Nephron (organoid): Measurements from ENCODE around the gene SBNO1.

Source experiments
- H3K27ac Mint-ChIP-seq, 3 experiments: 2 replicates each; pipeline ENCODE4 v1.8.0; 2020; ENCODE audit warnings: mixed read lengths in 3 of 3, mild to moderate bottlenecking in 2 of 3, moderate library complexity in 1 of 3
- H3K27me3 Mint-ChIP-seq: 2 replicates; pipeline ENCODE4 v1.8.0; 2021; ENCODE audit warnings: low read depth, mild to moderate bottlenecking, moderate library complexity, mixed read lengths
- H3K36me3 Mint-ChIP-seq: 2 replicates; pipeline ENCODE4 v1.8.0; 2020; ENCODE audit warnings: low read depth, mixed read lengths
- H3K4me1 Mint-ChIP-seq: 2 replicates; pipeline ENCODE4 v1.8.0; 2020; ENCODE audit warnings: mixed read lengths
- H3K4me3 Mint-ChIP-seq, 3 experiments: 2 replicates each; pipeline ENCODE4 v1.8.0; 2020; ENCODE audit warnings: mild to moderate bottlenecking in 3 of 3, mixed read lengths in 3 of 3, moderate library complexity in 2 of 3
- H3K9me3 Mint-ChIP-seq: 2 replicates; pipeline ENCODE4 v1.8.0; 2020; ENCODE audit warnings: mixed read lengths
- TF ChIP-seq, protein P1 (sequence below), 3 experiments: fragments of 200-600 bp; sonication (generic); IDR thresholded peaks; one replicate each; pipeline ENCODE4 v1.5.0; 2021; ENCODE audit warnings: antibody characterized with exemption in 3 of 3; ENCODE audit not compliant: unreplicated experiment in 3 of 3

Gene SBNO1

DNA sequence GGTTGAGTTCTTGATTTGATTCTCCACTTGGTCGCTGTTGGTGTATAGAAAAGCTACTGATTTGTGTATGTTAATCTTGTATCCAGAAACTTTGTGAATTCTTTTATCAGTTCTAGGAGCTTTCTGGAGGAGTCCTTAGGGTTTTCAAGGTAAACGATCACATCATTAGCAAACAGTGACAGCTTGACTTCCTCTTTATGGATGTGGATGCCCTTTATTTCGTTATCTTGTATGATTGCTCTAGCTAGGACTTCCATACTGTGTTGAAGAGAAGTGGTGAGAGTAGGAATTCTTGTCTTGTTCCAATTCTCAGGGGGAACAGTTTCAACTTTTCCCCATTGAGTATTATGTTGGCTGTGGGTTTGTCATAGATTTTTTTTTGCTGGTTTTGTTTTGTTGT is 119.0 kb downstream of the SBNO1 start:
- TF ChIP-seq, protein P1, sequence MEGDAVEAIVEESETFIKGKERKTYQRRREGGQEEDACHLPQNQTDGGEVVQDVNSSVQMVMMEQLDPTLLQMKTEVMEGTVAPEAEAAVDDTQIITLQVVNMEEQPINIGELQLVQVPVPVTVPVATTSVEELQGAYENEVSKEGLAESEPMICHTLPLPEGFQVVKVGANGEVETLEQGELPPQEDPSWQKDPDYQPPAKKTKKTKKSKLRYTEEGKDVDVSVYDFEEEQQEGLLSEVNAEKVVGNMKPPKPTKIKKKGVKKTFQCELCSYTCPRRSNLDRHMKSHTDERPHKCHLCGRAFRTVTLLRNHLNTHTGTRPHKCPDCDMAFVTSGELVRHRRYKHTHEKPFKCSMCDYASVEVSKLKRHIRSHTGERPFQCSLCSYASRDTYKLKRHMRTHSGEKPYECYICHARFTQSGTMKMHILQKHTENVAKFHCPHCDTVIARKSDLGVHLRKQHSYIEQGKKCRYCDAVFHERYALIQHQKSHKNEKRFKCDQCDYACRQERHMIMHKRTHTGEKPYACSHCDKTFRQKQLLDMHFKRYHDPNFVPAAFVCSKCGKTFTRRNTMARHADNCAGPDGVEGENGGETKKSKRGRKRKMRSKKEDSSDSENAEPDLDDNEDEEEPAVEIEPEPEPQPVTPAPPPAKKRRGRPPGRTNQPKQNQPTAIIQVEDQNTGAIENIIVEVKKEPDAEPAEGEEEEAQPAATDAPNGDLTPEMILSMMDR (IDR thresholded peaks at IDR 0.05; ENCODE audit: unreplicated experiment in 3 of 3): no peak
- peaks cover 62% of the 10 kb centered on the region for H3K36me3 Mint-ChIP-seq
- no peak overlapping the region for H3K4me3 Mint-ChIP-seq
- H3K27ac Mint-ChIP-seq: no peak overlapping the region
- peaks cover 4% of the 10 kb centered on the region for H3K27me3 Mint-ChIP-seq
- peaks cover 33% of the 10 kb centered on the region for H3K9me3 Mint-ChIP-seq
- peaks cover 33% of the 10 kb centered on the region for H3K4me1 Mint-ChIP-seq

DNA sequence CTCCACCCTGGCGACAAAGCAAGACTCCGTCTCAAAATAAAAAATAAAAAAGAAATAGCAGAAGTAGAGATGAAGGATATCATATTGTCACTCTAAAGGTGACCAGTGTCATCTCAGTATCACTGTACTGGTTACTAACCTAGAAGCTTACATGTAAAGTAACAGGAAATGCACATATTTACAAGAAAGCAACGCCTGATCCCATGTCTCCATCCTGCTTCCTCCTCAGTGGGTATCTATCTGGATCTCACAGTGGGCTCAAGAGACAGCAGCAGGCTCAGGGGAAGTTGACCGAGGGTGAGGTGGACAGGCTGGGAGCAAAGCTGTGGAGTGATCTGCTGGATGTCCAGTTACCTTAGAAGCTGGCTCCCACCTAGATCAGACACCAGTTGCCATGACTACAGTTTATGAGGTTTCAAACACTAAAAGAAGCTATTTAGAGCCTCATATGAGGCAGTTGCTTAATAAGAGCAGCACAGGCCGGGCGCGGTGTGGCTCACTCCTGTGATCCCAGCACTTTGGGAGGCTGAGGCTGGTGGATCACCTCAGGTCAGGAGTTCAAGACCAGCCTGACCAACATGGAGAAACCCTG is 120.9 kb downstream of the SBNO1 start:
- H3K4me3 Mint-ChIP-seq: no peak overlapping the region
- H3K9me3 Mint-ChIP-seq: peaks cover 24% of the 10 kb centered on the region
- TF ChIP-seq, protein P1 (IDR thresholded peaks at IDR 0.05; ENCODE audit: unreplicated experiment in 3 of 3): no peak
- peaks cover 26% of the 10 kb centered on the region for H3K4me1 Mint-ChIP-seq
- H3K36me3 Mint-ChIP-seq: peaks cover 53% of the 10 kb centered on the region
- H3K27ac Mint-ChIP-seq: no peak overlapping the region
- H3K27me3 Mint-ChIP-seq: peaks cover 4% of the 10 kb centered on the region

DNA sequence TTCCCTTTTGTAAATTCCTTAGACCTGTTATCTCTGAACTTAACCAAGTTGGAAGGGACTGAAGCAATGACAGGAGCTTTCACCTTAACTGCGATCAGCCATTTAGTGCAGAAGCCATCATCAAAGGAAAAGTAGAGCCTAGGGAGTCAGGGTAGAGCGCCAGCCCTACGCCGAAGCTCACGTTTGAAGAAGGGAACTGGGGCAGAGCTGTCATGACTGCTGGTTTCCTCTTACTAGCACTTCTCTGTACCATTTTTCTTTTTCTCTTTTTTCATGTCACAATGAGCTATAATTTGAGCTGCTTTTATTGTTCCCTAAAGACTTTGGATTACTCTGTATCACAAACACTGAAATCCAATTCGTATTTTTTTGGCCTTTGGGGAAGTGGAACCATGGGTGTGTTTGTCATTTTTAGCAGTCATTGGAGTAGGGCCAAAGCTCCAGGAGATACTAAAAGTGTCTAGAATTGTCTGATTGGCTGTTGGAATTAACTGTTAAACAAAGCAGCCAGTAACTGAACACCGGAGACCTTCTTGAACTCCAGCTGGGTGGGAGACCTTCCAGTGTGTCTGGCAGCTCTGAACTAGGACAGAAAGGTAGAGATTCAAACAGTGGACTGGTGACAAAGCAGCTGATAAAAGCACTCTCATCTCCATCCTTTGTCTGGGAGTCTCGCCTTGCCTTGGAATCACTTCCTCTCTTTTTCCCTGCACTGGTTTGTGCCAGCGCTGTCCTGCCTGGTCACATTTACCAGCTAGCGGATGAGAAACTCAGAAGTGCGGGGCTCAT is 122.3 kb downstream of the SBNO1 start:
- H3K4me3 Mint-ChIP-seq: peak overlapping the region in 1 of 3 experiments; percentile 53
- peaks cover 14% of the 10 kb centered on the region for H3K9me3 Mint-ChIP-seq
- H3K27me3 Mint-ChIP-seq: peaks cover 4% of the 10 kb centered on the region
- peaks cover 39% of the 10 kb centered on the region for H3K36me3 Mint-ChIP-seq
- H3K27ac Mint-ChIP-seq: peak overlapping the region; percentile 62 to 87 (median 86)
- TF ChIP-seq, protein P1 (IDR thresholded peaks at IDR 0.05; ENCODE audit: unreplicated experiment in 3 of 3): no peak
- H3K4me1 Mint-ChIP-seq: peaks cover 24% of the 10 kb centered on the region
